Gastroesophageal sphincter (tissue), 3 donors: ENCODE measurements around the gene METTL15.

Source experiments
- CTCF ChIP-seq, 4 experiments: fragments of 200-600 bp in 2 of 4; fragments of 450-650 bp in 2 of 4; sonication (generic) in 1 of 4; IDR thresholded peaks; one replicate each; pipeline ENCODE4 v1.5.1; 2017 to 2019; ENCODE audit warnings: antibody characterized with exemption in 4 of 4, mild to moderate bottlenecking in 2 of 4, moderate library complexity in 2 of 4
- EP300 ChIP-seq: sonication (generic); formaldehyde crosslinking; IDR thresholded peaks from one replicate; pipeline ENCODE4 v1.6.1; 2017; ENCODE audit warnings: antibody characterized with exemption, mild to moderate bottlenecking
- POLR2AphosphoS5 ChIP-seq: sonication (generic); formaldehyde crosslinking; IDR thresholded peaks from one replicate; pipeline ENCODE4 v1.6.1; 2017; ENCODE audit warnings: antibody characterized with exemption

- no peak for TF ChIP-seq EP300
- TF ChIP-seq CTCF (IDR thresholded peaks at IDR 0.05) = no peak
- no peak for TF ChIP-seq POLR2AphosphoS5
Observed at GRCh38 chr11:28176351-28176750, 68.2 kb downstream of the METTL15 start.
